ENCODE measurements around the gene GPC2.
"Not testable (repeated sequence)": the region's sequence is repeated elsewhere in the genome, so short reads cannot be mapped to it uniquely, and the experiment has no call there.

Gene GPC2

GRCh38 chr7:100177045-100178001, at the start of gene GPC2, which contains the start of gene STAG3:
Gene GPC2, minus strand, starts transcription at chr7:100177381. Its CDS starts 182 bp downstream, at chr7:100177199.
Gene STAG3, plus strand, starts transcription at chr7:100177918. Its CDS starts 2,639 bp downstream, at chr7:100180557.
- peak; percentile 96 for DNase-seq

GRCh38 chr7:100224891-100225290, 47.7 kb upstream of the GPC2 start:
- DNase-seq = not testable (repeated sequence)

- DNase-seq = not testable (repeated sequence)
Observed at GRCh38 chr7:100223376-100223927, 46.3 kb upstream of the GPC2 start.

- no peak for DNase-seq
Observed at GRCh38 chr7:100222445-100223132, 45.4 kb upstream of the GPC2 start.

- peak; percentile 7 for DNase-seq
Observed at GRCh38 chr7:100221767-100222444, 44.7 kb upstream of the GPC2 start.

GRCh38 chr7:100221231-100221718, 44.1 kb upstream of the GPC2 start:
- DNase-seq = peak; percentile 80

- no peak for DNase-seq
Observed at GRCh38 chr7:100220586-100221230, 43.5 kb upstream of the GPC2 start.

GRCh38 chr7:100219801-100220585, 42.8 kb upstream of the GPC2 start, which contains the start of gene PVRIG:
Gene PVRIG, plus strand, starts transcription at chr7:100219949. Its CDS starts 22 bp downstream, at chr7:100219971.
- DNase-seq = peak; percentile 17

- peak; percentile 23 for DNase-seq
Observed at GRCh38 chr7:100219271-100219737, 42.1 kb upstream of the GPC2 start.

- peak; percentile 73 for DNase-seq
Observed at GRCh38 chr7:100217934-100218333, 40.8 kb upstream of the GPC2 start.

- no peak for DNase-seq
Observed at GRCh38 chr7:100215895-100216294, 38.7 kb upstream of the GPC2 start.

GRCh38 chr7:100214356-100214755, 37.2 kb upstream of the GPC2 start:
- DNase-seq = not testable (repeated sequence)

- DNase-seq = no peak
Observed at GRCh38 chr7:100213672-100214071, 36.5 kb upstream of the GPC2 start.

- no peak for DNase-seq
Observed at GRCh38 chr7:100212631-100213286, 35.6 kb upstream of the GPC2 start.

GRCh38 chr7:100211342-100211780, 34.2 kb upstream of the GPC2 start:
- no peak for DNase-seq

- DNase-seq = peak; percentile 2
Observed at GRCh38 chr7:100210805-100211204, 33.6 kb upstream of the GPC2 start.

- no peak for DNase-seq
Observed at GRCh38 chr7:100209493-100209892, 32.3 kb upstream of the GPC2 start.

GRCh38 chr7:100208911-100209408, 31.8 kb upstream of the GPC2 start:
- DNase-seq = peak; percentile 12

- DNase-seq = no peak
Observed at GRCh38 chr7:100204454-100204853, 27.3 kb upstream of the GPC2 start.

GRCh38 chr7:100200693-100201092, 23.5 kb upstream of the GPC2 start:
- DNase-seq = no peak
